Mesothelial cell of epicardium (in vitro differentiated cells): ENCODE results near the gene FCSK. TPM values are rescaled to one million over a fixed set of nuclear protein-coding genes. Genes with fewer than 3 reads are reported as not detected.

Experiments used
- DNase-seq, 2 experiments: peaks; one replicate each; pipeline ENCODE4 v3.0.0; 2021; ENCODE audit warnings: low spot score in 2 of 2; ENCODE audit not compliant: unreplicated experiment in 2 of 2
- H3K27ac Mint-ChIP-seq: 2 replicates; pipeline ENCODE4 v1.8.0; 2021; ENCODE audit warnings: mixed read lengths
- H3K27me3 Mint-ChIP-seq: 2 replicates; pipeline ENCODE4 v1.8.0; 2021; ENCODE audit warnings: low read depth, mixed read lengths
- H3K36me3 Mint-ChIP-seq: 2 replicates; pipeline ENCODE4 v1.8.0; 2021; ENCODE audit warnings: mixed read lengths
- H3K4me1 Mint-ChIP-seq: 2 replicates; pipeline ENCODE4 v1.8.0; 2021; ENCODE audit warnings: mixed read lengths
- H3K4me3 Mint-ChIP-seq: 2 replicates; pipeline ENCODE4 v1.8.0; 2021; ENCODE audit warnings: mild to moderate bottlenecking, moderate library complexity, mixed read lengths
- H3K9me3 Mint-ChIP-seq: 2 replicates; pipeline ENCODE4 v1.8.0; 2021; ENCODE audit warnings: mixed read lengths
- CTCF ChIP-seq: fragments of 200-600 bp; sonication (generic); IDR thresholded peaks from one replicate; pipeline ENCODE4 v1.5.0; 2021; ENCODE audit warnings: antibody characterized with exemption; ENCODE audit not compliant: unreplicated experiment
- total RNA-seq: library from RNA; stranded (reverse); gene quantifications from 3 replicates; pipeline ENCODE4 v1.2.1, GENCODE V29; 2021

Gene FCSK
- total RNA-seq, 1 donor from 2014 or later, result 27.7 TPM

GRCh38 chr16:70463235-70463634 is 8.8 kb downstream of the FCSK start:
- no peak for DNase-seq

GRCh38 chr16:70465999-70466804 is 11.8 kb downstream of the FCSK start:
- Mint-ChIP-seq H3K36me3 (no peaks in the 10 kb centered on the region), H3K4me1 (no peaks in the 10 kb centered on the region), H3K9me3 (no peaks in the 10 kb centered on the region), H3K27ac (no peak overlapping the region), H3K4me3 (no peak overlapping the region), H3K27me3 (no peaks in the 10 kb centered on the region)
- TF ChIP-seq CTCF, result no peak
- no peak for DNase-seq

More at GRCh38 chr16:70463235-70463634, 8.8 kb downstream of the FCSK start:
- Mint-ChIP-seq H3K4me1 (no peaks in the 10 kb centered on the region), H3K4me3 (no peak overlapping the region), H3K27ac (no peak overlapping the region), H3K9me3 (no peaks in the 10 kb centered on the region), H3K27me3 (no peaks in the 10 kb centered on the region), H3K36me3 (no peaks in the 10 kb centered on the region)
- TF ChIP-seq CTCF, result no peak

- Mint-ChIP-seq H3K4me3 (no peak overlapping the region), H3K27me3 (no peaks in the 10 kb centered on the region), H3K27ac (no peak overlapping the region), H3K4me1 (no peaks in the 10 kb centered on the region), H3K9me3 (no peaks in the 10 kb centered on the region), H3K36me3 (no peaks in the 10 kb centered on the region)
- TF ChIP-seq CTCF, result no peak
- no peak for DNase-seq
Measured at GRCh38 chr16:70466805-70467076, 12.3 kb downstream of the FCSK start.

- Mint-ChIP-seq H3K36me3 (no peaks in the 10 kb centered on the region), H3K27me3 (no peaks in the 10 kb centered on the region), H3K9me3 (no peaks in the 10 kb centered on the region), H3K27ac (no peak overlapping the region), H3K4me1 (no peaks in the 10 kb centered on the region), H3K4me3 (no peak overlapping the region)
- no peak for DNase-seq
- TF ChIP-seq CTCF, result no peak
Measured at GRCh38 chr16:70467113-70467512, 12.7 kb downstream of the FCSK start.

- Mint-ChIP-seq H3K27ac (no peak overlapping the region), H3K4me3 (no peak overlapping the region), H3K9me3 (no peaks in the 10 kb centered on the region), H3K4me1 (no peaks in the 10 kb centered on the region), H3K36me3 (no peaks in the 10 kb centered on the region), H3K27me3 (no peaks in the 10 kb centered on the region)
- no peak for DNase-seq
- TF ChIP-seq CTCF, result no peak
Measured at GRCh38 chr16:70467608-70468007, 13.2 kb downstream of the FCSK start.
